A549 (cell line): ENCODE results near the gene PDXK.

Experiments
- CTCF ChIP-seq: fragments of >200 bp; sonication (Bioruptor Twin); formaldehyde crosslinking; IDR thresholded peaks from 3 replicates; pipeline ENCODE4 v1.5.1; 2016
- TF ChIP-seq, protein P1 (sequence below): fragments of 150-350 bp; IDR thresholded peaks from 2 replicates; pipeline ENCODE4 v1.6.1; 2014; ENCODE audit warnings: low read depth, mild to moderate bottlenecking, low read length

DNA sequence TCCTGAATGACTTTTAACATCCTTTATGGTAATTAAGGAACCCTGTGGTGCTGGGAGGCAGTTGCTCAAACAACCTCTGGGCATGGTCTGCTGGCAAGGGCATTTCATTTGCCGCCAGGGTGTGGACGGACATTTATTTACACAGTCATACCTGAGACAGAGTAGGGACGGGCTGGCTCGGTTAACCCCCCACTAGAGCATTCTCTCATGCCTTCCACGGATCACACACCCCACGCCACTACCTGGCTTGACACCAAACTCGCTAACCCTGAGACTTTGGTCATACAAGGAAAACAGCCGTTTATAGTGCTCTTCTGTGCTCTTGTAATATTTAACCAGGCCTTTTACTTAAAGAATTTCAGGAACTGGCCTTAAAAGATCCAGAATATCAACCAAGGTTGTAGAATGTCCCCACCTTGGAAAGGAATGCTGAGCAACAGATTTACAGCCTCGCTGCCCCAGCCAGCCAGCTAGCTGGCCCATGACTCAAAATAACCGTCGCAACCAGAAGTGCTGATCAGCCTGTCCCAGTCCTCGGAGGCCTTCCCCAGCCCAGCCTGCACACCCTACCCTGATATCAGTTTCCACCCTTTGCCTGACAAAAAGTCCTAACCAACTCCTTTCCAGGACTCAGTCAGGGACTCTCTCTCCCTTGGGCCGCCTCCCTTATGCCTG lies 6.5 kb upstream of the PDXK start:
- TF ChIP-seq CTCF: no peak
- TF ChIP-seq, protein P1, sequence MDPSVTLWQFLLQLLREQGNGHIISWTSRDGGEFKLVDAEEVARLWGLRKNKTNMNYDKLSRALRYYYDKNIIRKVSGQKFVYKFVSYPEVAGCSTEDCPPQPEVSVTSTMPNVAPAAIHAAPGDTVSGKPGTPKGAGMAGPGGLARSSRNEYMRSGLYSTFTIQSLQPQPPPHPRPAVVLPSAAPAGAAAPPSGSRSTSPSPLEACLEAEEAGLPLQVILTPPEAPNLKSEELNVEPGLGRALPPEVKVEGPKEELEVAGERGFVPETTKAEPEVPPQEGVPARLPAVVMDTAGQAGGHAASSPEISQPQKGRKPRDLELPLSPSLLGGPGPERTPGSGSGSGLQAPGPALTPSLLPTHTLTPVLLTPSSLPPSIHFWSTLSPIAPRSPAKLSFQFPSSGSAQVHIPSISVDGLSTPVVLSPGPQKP: no peak
